ENCODE results near the gene IFNAR1. TPM values are rescaled to one million over a fixed set of nuclear protein-coding genes. Genes with fewer than 3 reads are reported as not detected.

IFNAR1 gene
- total RNA-seq, 1 donor from 2014 or later, result 8.2 TPM

- FAIRE-seq (no peak), DNase-seq (ENCODE audit: low read depth) (no peak)
- H3K4me3 ChIP-seq (ENCODE audit: low read depth, low read length), result no peak overlapping the region
- no peaks in the 10 kb centered on the region for H3K36me3 ChIP-seq (ENCODE audit: control insufficient read depth, insufficient read depth, low read length)
- TF ChIP-seq CTCF (IDR thresholded peaks at IDR 0.05; ENCODE audit: insufficient read depth, low read length, severe bottlenecking), result no peak
- no peaks in the 10 kb centered on the region for H3K27me3 ChIP-seq (ENCODE audit: control insufficient read depth, insufficient read depth, low read length)
These were observed 43.4 kb downstream of the IFNAR1 start for GRCh38 chr21:33368124-33368523.

- FAIRE-seq, result no peak
- DNase-seq (ENCODE audit: low read depth), result no peak
- no peak for TF ChIP-seq CTCF (IDR thresholded peaks at IDR 0.05; ENCODE audit: insufficient read depth, low read length, severe bottlenecking)
- H3K4me3 ChIP-seq (ENCODE audit: low read depth, low read length), result no peak overlapping the region
- no peaks in the 10 kb centered on the region for H3K27me3 ChIP-seq (ENCODE audit: control insufficient read depth, insufficient read depth, low read length)
- no peaks in the 10 kb centered on the region for H3K36me3 ChIP-seq (ENCODE audit: control insufficient read depth, insufficient read depth, low read length)
These were observed 43.8 kb downstream of the IFNAR1 start for GRCh38 chr21:33368576-33368975.

- FAIRE-seq (no peak), DNase-seq (ENCODE audit: low read depth) (no peak)
- no peaks in the 10 kb centered on the region for H3K27me3 ChIP-seq (ENCODE audit: control insufficient read depth, insufficient read depth, low read length)
- H3K4me3 ChIP-seq (ENCODE audit: low read depth, low read length), result no peak overlapping the region
- H3K36me3 ChIP-seq (ENCODE audit: control insufficient read depth, insufficient read depth, low read length), result no peaks in the 10 kb centered on the region
- TF ChIP-seq CTCF (IDR thresholded peaks at IDR 0.05; ENCODE audit: insufficient read depth, low read length, severe bottlenecking), result no peak
These were observed 44.8 kb downstream of the IFNAR1 start for GRCh38 chr21:33369586-33369985.

GRCh38 chr21:33370305-33370704, 45.5 kb downstream of the IFNAR1 start:
- TF ChIP-seq CTCF (IDR thresholded peaks at IDR 0.05; ENCODE audit: insufficient read depth, low read length, severe bottlenecking), result no peak
- FAIRE-seq (no peak), DNase-seq (ENCODE audit: low read depth) (no peak)
- H3K4me3 ChIP-seq (ENCODE audit: low read depth, low read length), result no peak overlapping the region
- no peaks in the 10 kb centered on the region for H3K36me3 ChIP-seq (ENCODE audit: control insufficient read depth, insufficient read depth, low read length)
- no peaks in the 10 kb centered on the region for H3K27me3 ChIP-seq (ENCODE audit: control insufficient read depth, insufficient read depth, low read length)

- FAIRE-seq (no peak), DNase-seq (ENCODE audit: low read depth) (no peak)
- Histone ChIP-seq H3K36me3 (ENCODE audit: control insufficient read depth, insufficient read depth, low read length) (no peaks in the 10 kb centered on the region), H3K27me3 (ENCODE audit: control insufficient read depth, insufficient read depth, low read length) (no peaks in the 10 kb centered on the region), H3K4me3 (ENCODE audit: low read depth, low read length) (no peak overlapping the region)
- TF ChIP-seq CTCF (IDR thresholded peaks at IDR 0.05; ENCODE audit: insufficient read depth, low read length, severe bottlenecking), result no peak
These were observed 46.6 kb downstream of the IFNAR1 start for GRCh38 chr21:33371366-33371765.

- Histone ChIP-seq H3K27me3 (ENCODE audit: control insufficient read depth, insufficient read depth, low read length) (no peaks in the 10 kb centered on the region), H3K4me3 (ENCODE audit: low read depth, low read length) (no peak overlapping the region), H3K36me3 (ENCODE audit: control insufficient read depth, insufficient read depth, low read length) (no peaks in the 10 kb centered on the region)
- no peak for FAIRE-seq
- no peak for TF ChIP-seq CTCF (IDR thresholded peaks at IDR 0.05; ENCODE audit: insufficient read depth, low read length, severe bottlenecking)
- no peak for DNase-seq (ENCODE audit: low read depth)
These were observed 47.8 kb downstream of the IFNAR1 start for GRCh38 chr21:33372582-33372981.

Measured in bronchial epithelial cell (primary cell).